H1 (cell line): ENCODE data around the gene TMEM114. TPM values are rescaled to one million over a fixed set of nuclear protein-coding genes. Genes with fewer than 3 reads are reported as not detected.

ENCODE experiments used
- ASH2L ChIP-seq: fragments of 200-600, 300-600 bp; sonication (generic); IDR thresholded peaks from one replicate; pipeline ENCODE4 v1.7.1; 2017; ENCODE audit warnings: low read length
- CBX8 ChIP-seq: fragments of 300-800, 300-1000 bp; sonication (generic); IDR thresholded peaks from 2 replicates; pipeline ENCODE4 v1.7.1; 2016; ENCODE audit warnings: low read depth, low read length, borderline replicate concordance
- CHD7 ChIP-seq: fragments of 300-600 bp; sonication (generic); IDR thresholded peaks from 2 replicates; pipeline ENCODE4 v1.7.1; 2012; ENCODE audit warnings: low read length, moderate library complexity, mild to moderate bottlenecking, inconsistent platforms; ENCODE audit not compliant: insufficient replicate concordance
- HDAC2 ChIP-seq, 2 experiments: fragments of 300-600 bp in 1 of 2; sonication (generic) in 1 of 2; IDR thresholded peaks; 2 replicates each; pipeline ENCODE4 v1.6.1; 2011 to 2012; ENCODE audit warnings: low read depth in 2 of 2, low read length in 2 of 2, mild to moderate bottlenecking in 2 of 2, moderate library complexity in 2 of 2, borderline replicate concordance in 1 of 2, inconsistent platforms in 1 of 2
- KDM4A ChIP-seq: IDR thresholded peaks from one replicate; pipeline ENCODE4 v1.7.1; 2012; ENCODE audit warnings: low read depth, mild to moderate bottlenecking, moderate library complexity, low read length, inconsistent platforms; ENCODE audit not compliant: severe bottlenecking
- RFX5 ChIP-seq: IDR thresholded peaks from 2 replicates; pipeline ENCODE4 v1.6.1; 2011; ENCODE audit warnings: low read depth, low read length, improper control_type of control experiment, borderline replicate concordance
- SIN3A ChIP-seq, 2 experiments: IDR thresholded peaks in 1 of 2; conservative IDR thresholded peaks in 1 of 2; 2 replicates each; pipeline ENCODE4 v1.6.1; 2011 to 2012; ENCODE audit warnings: low read length in 2 of 2, improper control_type of control experiment in 1 of 2, low read depth in 1 of 2, mild to moderate bottlenecking in 1 of 2
- SRF ChIP-seq: IDR thresholded peaks from 2 replicates; pipeline ENCODE4 v1.6.1; 2011; ENCODE audit warnings: mild to moderate bottlenecking, low read depth, low read length, moderate library complexity
- TBP ChIP-seq: IDR thresholded peaks from 2 replicates; pipeline ENCODE4 v1.6.1; 2011; ENCODE audit warnings: low read depth, low read length, improper control_type of control experiment
- TCF12 ChIP-seq: IDR thresholded peaks from 2 replicates; pipeline ENCODE4 v1.6.1; 2011; ENCODE audit warnings: low read depth, mild to moderate bottlenecking, low read length
- polyA plus RNA-seq, 7 experiments: library from polyadenylated mRNA; depleted of rRNA in 3 of 7; stranded (reverse) in 5 of 7; unstranded in 2 of 7; fragments of >200 nt in 5 of 7; fragments of 200-250 nt in 2 of 7; gene quantifications; 1 replicate in 5 of 7; 2 replicates in 1 of 7; 4 replicates in 1 of 7; pipeline versions ENCODE4 v1.2.1 to v1.2.3, GENCODE V29; 2011 to 2013; ENCODE audit warnings: missing spikeins in 2 of 7, mixed read lengths in 2 of 7
- total RNA-seq: library from RNA; stranded (reverse); fragmentation: NEBNext Ultra II Directional; extraction: Animal tissue kit (Norgen Biotek cat#: 25700); gene quantifications from 2 replicates; pipeline ENCODE4 v1.2.1, GENCODE V29; 2021

The TMEM114 gene
- total and polyA plus RNA-seq, 2 of the 8 experiments (the other 6 are each of a cell fraction or from before 2014, with no cell fraction given) = 1.6 to 2.9 TPM

DNA sequence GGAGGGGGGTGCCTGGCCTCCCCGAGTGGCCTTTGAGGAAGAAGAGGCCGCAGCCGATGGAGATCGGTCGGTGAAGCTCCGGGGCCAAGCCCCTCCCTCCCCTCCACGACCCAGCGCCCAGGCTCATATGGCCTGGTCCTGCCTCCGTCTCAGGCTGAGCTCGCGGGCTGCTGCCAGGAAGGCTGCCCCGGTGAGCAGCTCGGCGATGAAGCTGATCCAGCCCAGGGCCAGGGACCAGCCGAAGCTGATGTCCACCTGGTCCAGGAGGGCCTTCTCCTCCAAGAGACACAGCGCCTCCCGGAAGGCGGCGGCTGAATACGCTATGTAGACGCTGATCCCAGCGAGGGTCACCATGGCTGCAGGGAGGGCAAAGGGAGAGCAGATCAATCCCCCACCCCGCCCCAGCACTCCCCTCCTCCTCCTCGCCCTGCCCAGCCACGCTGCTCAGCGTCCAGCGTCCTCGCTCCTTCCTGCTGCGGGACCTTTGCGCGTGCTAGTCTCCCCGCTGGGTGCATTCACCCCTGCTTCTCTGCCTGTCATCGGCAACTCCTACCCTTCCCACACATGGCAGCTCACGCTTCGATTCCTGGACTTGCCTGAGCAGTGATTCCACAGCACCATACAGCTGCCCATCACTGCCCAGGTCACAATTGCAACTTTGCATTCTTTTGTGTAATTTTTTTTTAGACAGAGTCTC lies 20.5 kb downstream of the TMEM114 start (continued):
- TF ChIP-seq ASH2L = peak; percentile 60
- no peak for TF ChIP-seq RFX5
- 0 out of 4 replicates have a peak, but pooled peaks of 1 of the 2 experiments have one; percentile 9 for TF ChIP-seq HDAC2 (IDR thresholded peaks at IDR 0.05; ENCODE audit: borderline replicate concordance in 1 of 2, low read depth in 2 of 2, low read length in 2 of 2)
- TF ChIP-seq CHD7 = no peak
- no peak for TF ChIP-seq SRF
- TF ChIP-seq KDM4A = peak; percentile 29
- TF ChIP-seq TCF12 = no peak
- no peak for TF ChIP-seq CBX8
- TF ChIP-seq TBP = no peak
- TF ChIP-seq SIN3A (conservative IDR thresholded peaks at IDR 0.05 in 1 of 2, IDR thresholded peaks at IDR 0.05 in 1 of 2; ENCODE audit: low read depth in 1 of 2, low read length in 2 of 2) = 0 out of 4 replicates have a peak, but pooled peaks of 1 of the 2 experiments have one; percentile 36
